ENCODE results near the gene NONO. TPM values are rescaled to one million over a fixed set of nuclear protein-coding genes. Genes with fewer than 3 reads are reported as not detected.

NONO gene
- total and polyA plus RNA-seq, 2 experiments from 2014 or later = 342 to 656 TPM

DNA sequence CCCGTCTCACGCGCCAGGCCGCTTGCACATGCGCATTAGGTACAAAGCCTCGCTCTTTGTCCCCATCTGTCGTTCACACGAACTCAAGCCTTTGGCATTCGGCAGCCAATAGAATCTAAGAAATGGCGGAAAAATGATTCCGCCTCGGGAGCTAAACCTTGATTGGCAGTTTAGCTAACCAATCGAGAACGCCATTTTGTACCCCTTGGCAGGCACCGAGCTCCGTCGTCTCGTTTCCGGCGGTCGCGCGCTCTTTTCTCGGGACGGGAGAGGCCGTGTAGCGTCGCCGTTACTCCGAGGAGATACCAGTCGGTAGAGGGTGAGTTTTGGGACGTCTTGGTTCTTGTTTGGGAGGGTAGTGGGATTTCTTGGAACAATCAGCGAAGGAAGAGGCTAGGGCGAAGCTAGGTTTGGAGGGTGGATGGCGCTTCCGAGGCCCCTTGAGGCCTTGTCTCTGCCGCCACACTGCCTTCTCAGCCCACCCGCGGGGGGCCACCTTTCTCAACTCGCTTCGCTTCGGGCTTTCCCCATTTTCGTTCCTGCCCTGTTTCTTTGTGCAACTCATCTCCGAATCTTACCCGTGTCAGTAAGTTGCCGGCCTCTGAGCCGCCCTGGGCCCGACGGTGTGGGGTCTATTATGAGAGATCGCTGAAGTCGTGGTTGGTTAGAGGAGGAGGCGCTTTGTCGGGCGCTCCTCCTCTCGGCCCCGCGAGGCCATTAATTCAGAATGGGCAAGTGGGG is at the start of gene NONO (continued):
- TF ChIP-seq, protein P1, sequence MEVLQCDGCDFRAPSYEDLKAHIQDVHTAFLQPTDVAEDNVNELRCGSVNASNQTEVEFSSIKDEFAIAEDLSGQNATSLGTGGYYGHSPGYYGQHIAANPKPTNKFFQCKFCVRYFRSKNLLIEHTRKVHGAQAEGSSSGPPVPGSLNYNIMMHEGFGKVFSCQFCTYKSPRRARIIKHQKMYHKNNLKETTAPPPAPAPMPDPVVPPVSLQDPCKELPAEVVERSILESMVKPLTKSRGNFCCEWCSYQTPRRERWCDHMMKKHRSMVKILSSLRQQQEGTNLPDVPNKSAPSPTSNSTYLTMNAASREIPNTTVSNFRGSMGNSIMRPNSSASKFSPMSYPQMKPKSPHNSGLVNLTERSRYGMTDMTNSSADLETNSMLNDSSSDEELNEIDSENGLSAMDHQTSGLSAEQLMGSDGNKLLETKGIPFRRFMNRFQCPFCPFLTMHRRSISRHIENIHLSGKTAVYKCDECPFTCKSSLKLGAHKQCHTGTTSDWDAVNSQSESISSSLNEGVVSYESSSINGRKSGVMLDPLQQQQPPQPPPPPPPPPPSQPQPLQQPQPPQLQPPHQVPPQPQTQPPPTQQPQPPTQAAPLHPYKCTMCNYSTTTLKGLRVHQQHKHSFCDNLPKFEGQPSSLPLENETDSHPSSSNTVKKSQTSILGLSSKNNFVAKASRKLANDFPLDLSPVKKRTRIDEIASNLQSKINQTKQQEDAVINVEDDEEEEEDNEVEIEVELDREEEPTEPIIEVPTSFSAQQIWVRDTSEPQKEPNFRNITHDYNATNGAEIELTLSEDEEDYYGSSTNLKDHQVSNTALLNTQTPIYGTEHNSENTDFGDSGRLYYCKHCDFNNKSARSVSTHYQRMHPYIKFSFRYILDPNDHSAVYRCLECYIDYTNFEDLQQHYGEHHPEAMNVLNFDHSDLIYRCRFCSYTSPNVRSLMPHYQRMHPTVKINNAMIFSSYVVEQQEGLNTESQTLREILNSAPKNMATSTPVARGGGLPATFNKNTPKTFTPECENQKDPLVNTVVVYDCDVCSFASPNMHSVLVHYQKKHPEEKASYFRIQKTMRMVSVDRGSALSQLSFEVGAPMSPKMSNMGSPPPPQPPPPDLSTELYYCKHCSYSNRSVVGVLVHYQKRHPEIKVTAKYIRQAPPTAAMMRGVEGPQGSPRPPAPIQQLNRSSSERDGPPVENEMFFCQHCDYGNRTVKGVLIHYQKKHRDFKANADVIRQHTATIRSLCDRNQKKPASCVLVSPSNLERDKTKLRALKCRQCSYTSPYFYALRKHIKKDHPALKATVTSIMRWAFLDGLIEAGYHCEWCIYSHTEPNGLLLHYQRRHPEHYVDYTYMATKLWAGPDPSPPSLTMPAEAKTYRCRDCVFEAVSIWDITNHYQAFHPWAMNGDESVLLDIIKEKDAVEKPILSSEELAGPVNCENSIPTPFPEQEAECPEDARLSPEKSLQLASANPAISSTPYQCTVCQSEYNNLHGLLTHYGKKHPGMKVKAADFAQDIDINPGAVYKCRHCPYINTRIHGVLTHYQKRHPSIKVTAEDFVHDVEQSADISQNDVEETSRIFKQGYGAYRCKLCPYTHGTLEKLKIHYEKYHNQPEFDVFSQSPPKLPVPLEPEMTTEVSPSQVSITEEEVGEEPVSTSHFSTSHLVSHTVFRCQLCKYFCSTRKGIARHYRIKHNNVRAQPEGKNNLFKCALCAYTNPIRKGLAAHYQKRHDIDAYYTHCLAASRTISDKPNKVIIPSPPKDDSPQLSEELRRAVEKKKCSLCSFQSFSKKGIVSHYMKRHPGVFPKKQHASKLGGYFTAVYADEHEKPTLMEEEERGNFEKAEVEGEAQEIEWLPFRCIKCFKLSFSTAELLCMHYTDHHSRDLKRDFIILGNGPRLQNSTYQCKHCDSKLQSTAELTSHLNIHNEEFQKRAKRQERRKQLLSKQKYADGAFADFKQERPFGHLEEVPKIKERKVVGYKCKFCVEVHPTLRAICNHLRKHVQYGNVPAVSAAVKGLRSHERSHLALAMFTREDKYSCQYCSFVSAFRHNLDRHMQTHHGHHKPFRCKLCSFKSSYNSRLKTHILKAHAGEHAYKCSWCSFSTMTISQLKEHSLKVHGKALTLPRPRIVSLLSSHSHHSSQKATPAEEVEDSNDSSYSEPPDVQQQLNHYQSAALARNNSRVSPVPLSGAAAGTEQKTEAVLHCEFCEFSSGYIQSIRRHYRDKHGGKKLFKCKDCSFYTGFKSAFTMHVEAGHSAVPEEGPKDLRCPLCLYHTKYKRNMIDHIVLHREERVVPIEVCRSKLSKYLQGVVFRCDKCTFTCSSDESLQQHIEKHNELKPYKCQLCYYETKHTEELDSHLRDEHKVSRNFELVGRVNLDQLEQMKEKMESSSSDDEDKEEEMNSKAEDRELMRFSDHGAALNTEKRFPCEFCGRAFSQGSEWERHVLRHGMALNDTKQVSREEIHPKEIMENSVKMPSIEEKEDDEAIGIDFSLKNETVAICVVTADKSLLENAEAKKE (CRISPR knock-in tag; IDR thresholded peaks at IDR 0.05) = no peak

DNA sequence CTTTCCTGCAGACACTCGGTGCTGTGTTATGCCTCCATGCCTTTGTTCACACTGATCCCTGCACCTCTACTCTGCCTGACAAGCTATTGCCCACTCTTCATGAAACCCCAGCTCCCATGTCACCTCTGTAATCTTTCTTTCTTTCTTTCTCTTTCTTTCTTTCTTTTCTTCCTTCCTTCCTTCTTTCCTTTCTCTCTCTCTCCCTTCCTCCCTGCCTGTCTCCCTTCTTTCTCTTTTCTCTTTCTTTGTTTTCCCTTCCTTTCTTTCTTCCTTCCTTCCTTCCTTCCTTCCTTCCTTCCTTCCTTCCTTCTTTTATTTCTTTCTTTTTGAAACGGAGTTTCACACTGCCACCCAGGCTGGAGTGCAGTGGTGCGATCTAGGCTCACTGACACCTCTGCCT is 48.0 kb upstream of the NONO start:
- no peaks in the 10 kb centered on the region for H3K36me3 ChIP-seq (ENCODE audit: insufficient read depth)
- DNase-seq (ENCODE audit: low spot score) (no peak), ATAC-seq (no peak)
- peaks cover 6% of the 10 kb centered on the region for H3K27me3 Mint-ChIP-seq (ENCODE audit: insufficient read depth, low read depth, poor library complexity)
- H4K20me1 ChIP-seq (replicated peaks; ENCODE audit: insufficient read depth) = no peaks in the 10 kb centered on the region
- H2AFZ ChIP-seq = no peak overlapping the region
- H3K4me2 ChIP-seq = no peak overlapping the region
- no peaks in the 10 kb centered on the region for H3K4me1 ChIP-seq (ENCODE audit: insufficient read depth)
- H3K36me3 Mint-ChIP-seq (ENCODE audit: low read depth) = peaks cover 12% of the 10 kb centered on the region
- no peak overlapping the region for H3K4me3 ChIP-seq
- H3K9me2 ChIP-seq (ENCODE audit: insufficient read depth) = no peaks in the 10 kb centered on the region
- 0 out of 3 replicates have a peak, but pooled peaks cover 3% of the 10 kb centered on the region for H3K4me1 Mint-ChIP-seq
- no peaks in the 10 kb centered on the region for H3K79me2 ChIP-seq (replicated peaks; ENCODE audit: insufficient read depth)
- H3K27ac Mint-ChIP-seq = no peak overlapping the region
- H3K4me3 Mint-ChIP-seq = no peak overlapping the region
- no peak overlapping the region for H3K27ac ChIP-seq (ENCODE audit: low read depth)
- H3F3A ChIP-seq (replicated peaks; ENCODE audit: low read depth) = no peaks in the 10 kb centered on the region
- H3K9me3 Mint-ChIP-seq = no peaks in the 10 kb centered on the region; the same call in 2 of the 3 replicates
- H3K27me3 ChIP-seq (ENCODE audit: insufficient read depth) = no peaks in the 10 kb centered on the region
- TF ChIP-seq JUNB (IDR thresholded peaks at IDR 0.05; ENCODE audit: unreplicated experiment) (no peak), EZH2phosphoT487 (IDR thresholded peaks at IDR 0.05; ENCODE audit: unreplicated experiment) (no peak), CREB1 (CRISPR knock-in tag; IDR thresholded peaks at IDR 0.05; ENCODE audit: low read depth) (no peak), ZNF331 (CRISPR knock-in tag; IDR thresholded peaks at IDR 0.05; ENCODE audit: low read depth) (no peak), EZH2 (IDR thresholded peaks at IDR 0.05; ENCODE audit: low read depth, unreplicated experiment) (no peak), ZNF114 (CRISPR knock-in tag; IDR thresholded peaks at IDR 0.05) (no peak), POLR2AphosphoS5 (IDR thresholded peaks at IDR 0.05; ENCODE audit: low read depth) (no peak), STAT1 (IDR thresholded peaks at IDR 0.05; ENCODE audit: unreplicated experiment) (no peak), NANOG (IDR thresholded peaks at IDR 0.05; ENCODE audit: borderline replicate concordance) (no peak)
- TF ChIP-seq, protein P2, sequence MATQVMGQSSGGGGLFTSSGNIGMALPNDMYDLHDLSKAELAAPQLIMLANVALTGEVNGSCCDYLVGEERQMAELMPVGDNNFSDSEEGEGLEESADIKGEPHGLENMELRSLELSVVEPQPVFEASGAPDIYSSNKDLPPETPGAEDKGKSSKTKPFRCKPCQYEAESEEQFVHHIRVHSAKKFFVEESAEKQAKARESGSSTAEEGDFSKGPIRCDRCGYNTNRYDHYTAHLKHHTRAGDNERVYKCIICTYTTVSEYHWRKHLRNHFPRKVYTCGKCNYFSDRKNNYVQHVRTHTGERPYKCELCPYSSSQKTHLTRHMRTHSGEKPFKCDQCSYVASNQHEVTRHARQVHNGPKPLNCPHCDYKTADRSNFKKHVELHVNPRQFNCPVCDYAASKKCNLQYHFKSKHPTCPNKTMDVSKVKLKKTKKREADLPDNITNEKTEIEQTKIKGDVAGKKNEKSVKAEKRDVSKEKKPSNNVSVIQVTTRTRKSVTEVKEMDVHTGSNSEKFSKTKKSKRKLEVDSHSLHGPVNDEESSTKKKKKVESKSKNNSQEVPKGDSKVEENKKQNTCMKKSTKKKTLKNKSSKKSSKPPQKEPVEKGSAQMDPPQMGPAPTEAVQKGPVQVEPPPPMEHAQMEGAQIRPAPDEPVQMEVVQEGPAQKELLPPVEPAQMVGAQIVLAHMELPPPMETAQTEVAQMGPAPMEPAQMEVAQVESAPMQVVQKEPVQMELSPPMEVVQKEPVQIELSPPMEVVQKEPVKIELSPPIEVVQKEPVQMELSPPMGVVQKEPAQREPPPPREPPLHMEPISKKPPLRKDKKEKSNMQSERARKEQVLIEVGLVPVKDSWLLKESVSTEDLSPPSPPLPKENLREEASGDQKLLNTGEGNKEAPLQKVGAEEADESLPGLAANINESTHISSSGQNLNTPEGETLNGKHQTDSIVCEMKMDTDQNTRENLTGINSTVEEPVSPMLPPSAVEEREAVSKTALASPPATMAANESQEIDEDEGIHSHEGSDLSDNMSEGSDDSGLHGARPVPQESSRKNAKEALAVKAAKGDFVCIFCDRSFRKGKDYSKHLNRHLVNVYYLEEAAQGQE (IDR thresholded peaks at IDR 0.05; ENCODE audit: unreplicated experiment) = no peak
- TF ChIP-seq, protein P3, sequence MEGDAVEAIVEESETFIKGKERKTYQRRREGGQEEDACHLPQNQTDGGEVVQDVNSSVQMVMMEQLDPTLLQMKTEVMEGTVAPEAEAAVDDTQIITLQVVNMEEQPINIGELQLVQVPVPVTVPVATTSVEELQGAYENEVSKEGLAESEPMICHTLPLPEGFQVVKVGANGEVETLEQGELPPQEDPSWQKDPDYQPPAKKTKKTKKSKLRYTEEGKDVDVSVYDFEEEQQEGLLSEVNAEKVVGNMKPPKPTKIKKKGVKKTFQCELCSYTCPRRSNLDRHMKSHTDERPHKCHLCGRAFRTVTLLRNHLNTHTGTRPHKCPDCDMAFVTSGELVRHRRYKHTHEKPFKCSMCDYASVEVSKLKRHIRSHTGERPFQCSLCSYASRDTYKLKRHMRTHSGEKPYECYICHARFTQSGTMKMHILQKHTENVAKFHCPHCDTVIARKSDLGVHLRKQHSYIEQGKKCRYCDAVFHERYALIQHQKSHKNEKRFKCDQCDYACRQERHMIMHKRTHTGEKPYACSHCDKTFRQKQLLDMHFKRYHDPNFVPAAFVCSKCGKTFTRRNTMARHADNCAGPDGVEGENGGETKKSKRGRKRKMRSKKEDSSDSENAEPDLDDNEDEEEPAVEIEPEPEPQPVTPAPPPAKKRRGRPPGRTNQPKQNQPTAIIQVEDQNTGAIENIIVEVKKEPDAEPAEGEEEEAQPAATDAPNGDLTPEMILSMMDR (conservative IDR thresholded peaks at IDR 0.05; ENCODE audit: low read depth in 2 of 2) = no peak
- TF ChIP-seq, protein P4, sequence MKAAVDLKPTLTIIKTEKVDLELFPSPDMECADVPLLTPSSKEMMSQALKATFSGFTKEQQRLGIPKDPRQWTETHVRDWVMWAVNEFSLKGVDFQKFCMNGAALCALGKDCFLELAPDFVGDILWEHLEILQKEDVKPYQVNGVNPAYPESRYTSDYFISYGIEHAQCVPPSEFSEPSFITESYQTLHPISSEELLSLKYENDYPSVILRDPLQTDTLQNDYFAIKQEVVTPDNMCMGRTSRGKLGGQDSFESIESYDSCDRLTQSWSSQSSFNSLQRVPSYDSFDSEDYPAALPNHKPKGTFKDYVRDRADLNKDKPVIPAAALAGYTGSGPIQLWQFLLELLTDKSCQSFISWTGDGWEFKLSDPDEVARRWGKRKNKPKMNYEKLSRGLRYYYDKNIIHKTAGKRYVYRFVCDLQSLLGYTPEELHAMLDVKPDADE (IDR thresholded peaks at IDR 0.05) = no peak

All from GM23338 (cell line).